HepG2 (cell line): ENCODE measurements around the gene LANCL1. TPM values are rescaled to one million over a fixed set of nuclear protein-coding genes. Genes with fewer than 3 reads are reported as not detected.
A peak's percentile ranks its signal among the peaks of the same experiment; 100 is the strongest.

Experiments used
- ARNTL ChIP-seq: sonication (generic); formaldehyde crosslinking; IDR thresholded peaks from 2 replicates; pipeline ENCODE4 v1.4.0; 2020; ENCODE audit warnings: mild to moderate bottlenecking, missing genetic modification reagents
- BCL6 ChIP-seq: IDR thresholded peaks from 2 replicates; pipeline ENCODE4 v1.6.1; 2016; ENCODE audit warnings: missing genetic modification reagents, missing compliant biosample characterization
- ELF3 ChIP-seq: IDR thresholded peaks from 2 replicates; pipeline ENCODE4 v1.6.1; 2016; ENCODE audit warnings: missing genetic modification reagents, missing compliant biosample characterization
- FOSL2 ChIP-seq: sonication (generic); formaldehyde crosslinking; IDR thresholded peaks from 2 replicates; pipeline ENCODE4 v1.4.0; 2020; ENCODE audit warnings: missing genetic modification reagents
- FOXA3 ChIP-seq: IDR thresholded peaks from 2 replicates; pipeline ENCODE4 v1.6.1; 2016; ENCODE audit warnings: missing genetic modification reagents, missing compliant biosample characterization
- HMG20B ChIP-seq: conservative IDR thresholded peaks from 2 replicates; pipeline ENCODE4 v1.6.1; 2016; ENCODE audit warnings: missing genetic modification reagents, missing compliant biosample characterization
- ISL2 ChIP-seq: sonication (generic); formaldehyde crosslinking; IDR thresholded peaks from 2 replicates; pipeline ENCODE4 v1.5.0; 2020; ENCODE audit warnings: missing genetic modification reagents
- KDM4B ChIP-seq: sonication (generic); formaldehyde crosslinking; IDR thresholded peaks from 2 replicates; pipeline ENCODE4 v1.4.0; 2020; ENCODE audit warnings: missing genetic modification reagents
- MAFF ChIP-seq: IDR thresholded peaks from 2 replicates; pipeline ENCODE4 v1.6.1; 2011; ENCODE audit warnings: low read depth, low read length, improper control_type of control experiment
- MIXL1 ChIP-seq: IDR thresholded peaks from 2 replicates; pipeline ENCODE4 v1.6.1; 2016
- NR2F6 ChIP-seq, 2 experiments: IDR thresholded peaks; 2 replicates each; pipeline ENCODE4 v1.6.1; 2016; ENCODE audit warnings: antibody characterized with exemption in 1 of 2, mild to moderate bottlenecking in 1 of 2
- POGZ ChIP-seq: sonication (generic); formaldehyde crosslinking; IDR thresholded peaks from 2 replicates; pipeline ENCODE4 v1.4.0; 2020; ENCODE audit warnings: mild to moderate bottlenecking, missing genetic modification reagents
- SIX4 ChIP-seq: sonication (generic); formaldehyde crosslinking; IDR thresholded peaks from 2 replicates; pipeline ENCODE4 v1.4.0; 2020; ENCODE audit warnings: missing genetic modification reagents
- SOX6 ChIP-seq, 2 experiments: fragments of 450-650 bp in 1 of 2; sonication (generic) in 1 of 2; formaldehyde crosslinking in 1 of 2; IDR thresholded peaks; 2 replicates each; pipeline versions ENCODE4 v1.4.0 to v1.6.1; 2017 to 2020; ENCODE audit warnings: antibody characterized with exemption in 1 of 2, mild to moderate bottlenecking in 1 of 2, missing genetic modification reagents in 1 of 2
- SP140L ChIP-seq: sonication (generic); formaldehyde crosslinking; IDR thresholded peaks from 2 replicates; pipeline ENCODE4 v1.4.0; 2020; ENCODE audit warnings: missing genetic modification reagents, borderline replicate concordance
- TBL1XR1 ChIP-seq: fragments of 150-350 bp; IDR thresholded peaks from 2 replicates; pipeline ENCODE4 v1.6.1; 2014; ENCODE audit warnings: borderline replicate concordance, low read length; ENCODE audit not compliant: partially characterized antibody
- ZBTB7B ChIP-seq: sonication (generic); formaldehyde crosslinking; IDR thresholded peaks from 2 replicates; pipeline ENCODE4 v1.4.0; 2020; ENCODE audit warnings: missing genetic modification reagents
- ZFX ChIP-seq: sonication (generic); formaldehyde crosslinking; IDR thresholded peaks from 2 replicates; pipeline ENCODE4 v1.4.0; 2020; ENCODE audit warnings: mild to moderate bottlenecking, low read depth, missing genetic modification reagents, moderate library complexity
- ZNF205 ChIP-seq: IDR thresholded peaks from 2 replicates; pipeline ENCODE4 v1.6.1; 2018; ENCODE audit warnings: missing biosample characterization, missing genetic modification reagents
- ZNF503 ChIP-seq: sonication (generic); formaldehyde crosslinking; IDR thresholded peaks from 2 replicates; pipeline ENCODE4 v1.4.0; 2020; ENCODE audit warnings: missing genetic modification reagents
- ZNF644 ChIP-seq: IDR thresholded peaks from 2 replicates; pipeline ENCODE4 v1.6.1; 2016; ENCODE audit warnings: low read depth
- ZNF646 ChIP-seq: sonication (generic); formaldehyde crosslinking; IDR thresholded peaks from 2 replicates; pipeline ENCODE4 v1.9.0; 2021; ENCODE audit warnings: mild to moderate bottlenecking, missing genetic modification reagents
- ZNF788 ChIP-seq: sonication (generic); formaldehyde crosslinking; IDR thresholded peaks from 2 replicates; pipeline ENCODE4 v1.5.0; 2020; ENCODE audit warnings: mild to moderate bottlenecking, missing genetic modification reagents, borderline replicate concordance
- ZSCAN9 ChIP-seq: IDR thresholded peaks from 2 replicates; pipeline ENCODE4 v1.6.1; 2016; ENCODE audit warnings: borderline replicate concordance
- polyA plus RNA-seq, 8 experiments: library from polyadenylated mRNA; depleted of rRNA in 3 of 8; stranded (reverse) in 7 of 8; unstranded in 1 of 8; fragments of >200 nt; fragmentation: Illumina TruSeq in 4 of 8; extraction: Trizol in 4 of 8; gene quantifications; 2 replicates each; pipeline versions ENCODE4 v1.2.1 to v1.2.3, GENCODE V29; 2011 to 2016; ENCODE audit warnings: low read depth in 4 of 8, missing spikeins in 1 of 8, mixed read lengths in 1 of 8; ENCODE audit not compliant: insufficient read depth in 1 of 8
- total RNA-seq, 5 experiments: library from RNA; depleted of rRNA; stranded (reverse); fragments of >200 nt; fragmentation: Illumina TruSeq; extraction: Trizol; gene quantifications; 2 replicates each; pipeline ENCODE4 v1.2.3, GENCODE V29; 2016; ENCODE audit warnings: low read depth in 1 of 5

LANCL1 gene
- total and polyA plus RNA-seq, 2 of the 13 experiments (the other 11 are each of a cell fraction or from before 2014, with no cell fraction given) = 53.5 to 67.7 TPM

DNA sequence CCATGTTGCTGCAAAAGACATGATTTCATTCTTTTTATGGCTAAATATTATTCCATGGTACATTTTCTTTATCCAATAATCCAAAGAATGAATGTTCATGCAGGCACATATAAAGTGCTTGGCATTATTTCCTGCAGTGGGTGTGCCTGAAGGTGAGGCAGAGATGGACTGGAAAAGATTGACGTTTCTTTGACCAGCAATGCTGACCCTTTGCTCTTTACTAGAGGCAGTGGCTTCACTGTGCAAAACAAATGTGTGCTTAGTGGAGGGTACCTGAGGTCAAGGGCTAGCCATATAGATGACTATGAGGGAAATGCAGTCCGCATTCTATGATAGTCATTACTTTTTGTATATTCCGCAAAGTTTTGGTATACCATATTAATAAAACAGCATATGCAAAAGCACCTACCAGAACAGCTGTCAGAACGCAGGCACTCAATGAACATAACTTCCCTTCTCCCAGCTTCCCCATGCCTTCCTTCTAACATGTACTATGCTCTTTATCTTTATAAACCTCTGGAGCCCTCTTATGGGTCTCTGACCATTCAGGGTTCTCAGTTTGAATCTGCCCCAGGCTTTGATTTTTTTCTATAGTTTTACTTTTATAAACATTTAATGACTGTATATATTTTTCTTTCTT, 47.2 kb upstream of the LANCL1 start (continued):
- TF ChIP-seq MAFF (peak; percentile 30), TBL1XR1 (peak; percentile 33), ZSCAN9 (CRISPR knock-in tag) (0 out of 2 replicates have a peak, but pooled peaks have one; percentile 58), FOSL2 (CRISPR knock-in tag) (0 out of 2 replicates have a peak, but pooled peaks have one; percentile 56), KDM4B (CRISPR knock-in tag) (0 out of 2 replicates have a peak, but pooled peaks have one; percentile 33), SOX6 (IDR thresholded peaks at IDR 0.05) (no peak), SOX6 (CRISPR knock-in tag; IDR thresholded peaks at IDR 0.05) (peak; percentile 81), POGZ (CRISPR knock-in tag) (peak; percentile 96), ZFX (no peak), ZBTB7B (0 out of 2 replicates have a peak, but pooled peaks have one; percentile 21), SIX4 (CRISPR knock-in tag) (peak; percentile 37; the same call in 1 of the 2 replicates), ISL2 (CRISPR knock-in tag) (peak; percentile 82), NR2F6 (IDR thresholded peaks at IDR 0.05) (peak; percentile 86), NR2F6 (CRISPR knock-in tag; IDR thresholded peaks at IDR 0.05) (peak; percentile 90), BCL6 (CRISPR knock-in tag) (peak; percentile 96), HMG20B (CRISPR knock-in tag) (0 out of 2 replicates have a peak, but pooled peaks have one; percentile 59), ELF3 (CRISPR knock-in tag) (peak; percentile 70; the same call in 1 of the 2 replicates), ARNTL (CRISPR knock-in tag) (no peak), SP140L (CRISPR knock-in tag) (peak; percentile 64; the same call in 1 of the 2 replicates), ZNF644 (CRISPR knock-in tag) (peak; percentile 93), ZNF503 (no peak), ZNF646 (CRISPR knock-in tag) (no peak), ZNF205 (CRISPR knock-in tag) (no peak), MIXL1 (CRISPR knock-in tag) (peak; percentile 40; the same call in 1 of the 2 replicates), ZNF788 (CRISPR knock-in tag) (peak; percentile 48; the same call in 1 of the 2 replicates), FOXA3 (CRISPR knock-in tag) (peak; percentile 75)
